ENCODE measurements around the gene C3orf18.
"Not testable (repeated sequence)": the region's sequence is repeated elsewhere in the genome, so short reads cannot be mapped to it uniquely, and the experiment has no call there.

C3orf18 gene

DNA sequence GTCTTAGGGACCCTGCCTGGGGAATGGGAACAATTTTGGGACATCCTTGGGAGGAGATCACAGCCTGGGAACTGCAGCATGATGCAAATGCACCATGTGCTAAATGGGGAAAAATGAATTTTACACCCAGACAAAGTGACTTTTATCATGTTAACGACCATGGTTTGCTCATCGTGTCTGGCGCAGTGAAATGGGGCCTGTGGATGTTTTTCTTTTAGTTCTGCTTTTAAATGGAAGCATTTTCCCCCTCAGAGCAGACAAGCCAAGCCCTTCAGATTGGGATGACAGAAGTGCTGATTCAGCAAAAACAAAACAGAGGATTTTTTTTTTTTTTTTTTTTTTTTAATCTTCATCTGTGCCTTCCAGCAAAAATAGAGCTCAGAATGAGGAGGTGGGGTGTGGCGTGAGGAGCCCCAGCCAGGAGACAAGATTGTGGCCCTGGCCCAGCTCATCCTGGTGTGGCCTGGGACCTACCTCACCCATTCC, 49.8 kb downstream of the C3orf18 start:
- CTCF ChIA-PET, result interaction anchor here (1.0 to 7.4 kb wide), 8 partner anchors 9 to 169 kb away, joined by 3 to 57 read pairs (median 11); partner anchors contain the start of genes CACNA2D2 and MAPKAPK3
- POLR2A ChIA-PET, result no interaction called here
- DNase-seq (ENCODE audit: low read depth, low spot score), result no peak
- TF ChIP-seq, protein P1, sequence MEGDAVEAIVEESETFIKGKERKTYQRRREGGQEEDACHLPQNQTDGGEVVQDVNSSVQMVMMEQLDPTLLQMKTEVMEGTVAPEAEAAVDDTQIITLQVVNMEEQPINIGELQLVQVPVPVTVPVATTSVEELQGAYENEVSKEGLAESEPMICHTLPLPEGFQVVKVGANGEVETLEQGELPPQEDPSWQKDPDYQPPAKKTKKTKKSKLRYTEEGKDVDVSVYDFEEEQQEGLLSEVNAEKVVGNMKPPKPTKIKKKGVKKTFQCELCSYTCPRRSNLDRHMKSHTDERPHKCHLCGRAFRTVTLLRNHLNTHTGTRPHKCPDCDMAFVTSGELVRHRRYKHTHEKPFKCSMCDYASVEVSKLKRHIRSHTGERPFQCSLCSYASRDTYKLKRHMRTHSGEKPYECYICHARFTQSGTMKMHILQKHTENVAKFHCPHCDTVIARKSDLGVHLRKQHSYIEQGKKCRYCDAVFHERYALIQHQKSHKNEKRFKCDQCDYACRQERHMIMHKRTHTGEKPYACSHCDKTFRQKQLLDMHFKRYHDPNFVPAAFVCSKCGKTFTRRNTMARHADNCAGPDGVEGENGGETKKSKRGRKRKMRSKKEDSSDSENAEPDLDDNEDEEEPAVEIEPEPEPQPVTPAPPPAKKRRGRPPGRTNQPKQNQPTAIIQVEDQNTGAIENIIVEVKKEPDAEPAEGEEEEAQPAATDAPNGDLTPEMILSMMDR (IDR thresholded peaks at IDR 0.05; ENCODE audit: insufficient read depth, low read length, missing control alignments), result no peak
- H3K4me3 ChIP-seq (ENCODE audit: low read depth, low read length), result no peak overlapping the region

DNA sequence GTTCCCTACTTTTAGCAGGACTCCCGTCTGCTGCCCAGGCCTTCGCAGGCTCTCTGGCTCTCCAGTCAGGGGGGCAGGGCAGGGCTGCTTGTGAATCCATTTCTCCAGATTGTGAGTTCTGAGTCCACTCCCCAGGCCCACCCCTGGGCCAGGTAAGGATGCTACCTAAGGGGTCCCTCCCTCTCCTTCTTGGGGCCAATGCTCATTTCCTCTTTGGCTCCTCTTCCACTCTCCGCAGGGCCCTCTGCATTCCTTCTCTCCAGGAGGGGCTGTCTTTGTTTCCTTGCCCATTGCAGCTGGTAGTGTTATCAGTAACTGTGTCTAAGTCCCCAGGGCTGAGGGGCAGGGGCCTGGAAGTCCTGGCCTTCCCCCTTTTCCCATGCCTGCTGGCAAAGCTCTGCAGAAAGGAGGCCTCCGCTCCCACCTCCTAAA, 51.1 kb downstream of the C3orf18 start:
- ChIA-PET CTCF (interaction anchor here (1.9 to 7.4 kb wide), 4 partner anchors 8 to 99 kb away, joined by 4 to 57 read pairs (median 32); partner anchors contain the start of genes CACNA2D2 and MAPKAPK3), POLR2A (no interaction called here)
- TF ChIP-seq, protein P1 (IDR thresholded peaks at IDR 0.05; ENCODE audit: insufficient read depth, low read length, missing control alignments), result no peak
- no peak overlapping the region for H3K4me3 ChIP-seq (ENCODE audit: low read depth, low read length)
- no peak for DNase-seq (ENCODE audit: low read depth, low spot score)

DNA sequence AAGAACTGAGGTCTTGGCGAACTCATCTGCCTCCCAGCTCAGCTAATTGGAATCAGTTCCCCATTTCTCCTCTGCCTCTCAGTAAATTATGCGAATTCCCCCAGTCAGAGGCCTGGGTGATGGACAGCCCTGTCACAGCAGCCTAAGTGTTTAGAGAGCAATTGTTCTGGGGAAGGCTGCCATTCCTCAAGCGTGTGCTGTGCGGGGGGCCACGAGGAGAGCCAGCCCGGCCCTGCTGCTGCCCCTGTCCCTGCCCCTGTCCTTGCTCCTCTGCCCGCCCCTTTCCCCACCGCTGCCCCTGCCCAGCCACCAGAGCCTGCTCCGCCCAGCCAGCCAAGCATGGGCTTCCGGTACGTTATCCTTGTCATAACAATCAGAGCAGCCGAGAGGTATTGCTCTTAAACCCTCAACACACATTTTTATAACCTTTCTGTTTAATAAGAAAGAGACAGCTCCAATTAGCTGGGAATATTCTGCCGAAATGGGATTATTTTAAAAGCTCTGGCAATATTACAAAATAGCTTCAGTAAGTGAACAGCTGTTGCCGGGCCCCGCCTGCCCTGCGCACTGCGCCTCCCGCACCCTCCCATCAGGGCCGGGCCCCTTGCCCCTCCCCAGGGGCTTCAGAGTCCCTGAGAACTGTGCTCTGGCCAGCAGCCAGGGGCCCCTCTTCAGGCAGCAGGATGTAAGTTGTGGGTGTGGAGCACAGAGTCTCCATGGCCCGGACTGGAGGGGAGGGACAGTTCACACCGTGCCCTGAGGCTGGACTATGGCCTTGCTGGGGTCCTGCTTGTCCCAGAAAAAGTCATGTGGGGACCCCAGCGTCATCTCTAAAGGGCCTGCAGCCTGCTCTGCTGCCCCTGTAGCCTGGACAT, 51.7 kb downstream of the C3orf18 start:
- DNase-seq (ENCODE audit: low read depth, low spot score), result no peak
- CTCF ChIA-PET, result interaction anchor here (1.1 to 7.4 kb wide), 4 partner anchors 8 to 99 kb away, joined by 4 to 57 read pairs (median 24); partner anchors contain the start of genes CACNA2D2 and MAPKAPK3
- TF ChIP-seq, protein P1 (IDR thresholded peaks at IDR 0.05; ENCODE audit: insufficient read depth, low read length, missing control alignments), result no peak
- H3K4me3 ChIP-seq (ENCODE audit: low read depth, low read length), result no peak overlapping the region
- POLR2A ChIA-PET, result no interaction called here

DNA sequence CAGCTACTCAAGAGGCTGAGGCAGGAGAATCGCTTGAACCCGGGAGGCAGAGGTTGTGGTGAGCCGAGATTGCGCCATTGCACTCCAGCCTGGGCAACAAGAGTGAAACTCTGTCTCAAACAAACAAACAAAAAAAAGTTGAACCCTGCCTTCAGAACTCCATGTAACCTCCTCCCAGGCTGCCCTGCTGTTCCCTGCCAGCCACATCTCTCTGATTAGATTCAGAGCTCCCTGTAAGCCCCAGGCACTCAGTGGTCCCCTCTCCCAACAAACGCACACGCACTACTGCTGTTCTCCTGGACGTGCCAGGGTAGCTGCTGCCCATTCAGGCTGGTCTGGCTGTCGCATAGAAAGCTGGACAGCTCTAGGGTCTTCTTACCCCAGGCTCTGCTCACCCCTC, 54.6 kb downstream of the C3orf18 start:
- POLR2A ChIA-PET, result not testable (repeated sequence)
- CTCF ChIA-PET, result interaction anchor here (1.0 to 7.4 kb wide), 3 partner anchors 11 to 102 kb away, joined by 3 to 57 read pairs (median 4); no protein-coding TSS in a partner anchor

DNA sequence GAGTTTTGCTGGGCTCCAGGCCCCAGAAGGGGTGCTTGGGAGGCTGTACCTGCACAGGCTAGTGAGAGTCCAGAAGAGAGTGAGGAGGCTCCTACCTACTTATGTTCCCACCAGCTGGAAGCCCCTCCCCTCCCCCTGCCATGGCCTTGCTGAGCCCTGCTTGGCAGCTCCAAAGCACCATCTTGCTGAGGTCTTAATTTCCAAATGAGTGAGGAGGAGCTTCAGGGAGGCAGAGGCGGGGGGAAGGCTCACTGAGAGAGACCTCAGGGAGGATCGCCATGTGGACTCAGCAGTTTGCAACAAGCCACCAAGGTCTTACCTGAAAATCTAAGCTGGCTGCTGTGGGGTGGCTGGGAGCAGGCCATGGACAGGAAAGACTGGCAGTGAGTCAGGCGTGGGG, 55.4 kb downstream of the C3orf18 start:
- CTCF ChIA-PET, result interaction anchor here (1.3 to 7.4 kb wide), 2 partner anchors 9 to 30 kb away, joined by 3 to 57 read pairs; no protein-coding TSS in a partner anchor
- TF ChIP-seq, protein P1 (IDR thresholded peaks at IDR 0.05; ENCODE audit: insufficient read depth, low read length, missing control alignments), result no peak
- H3K4me3 ChIP-seq (ENCODE audit: low read depth, low read length), result no peak overlapping the region
- POLR2A ChIA-PET, result no interaction called here
- no peak for DNase-seq (ENCODE audit: low read depth, low spot score)

More for the DNA sequence above, 54.6 kb downstream of the C3orf18 start:
- H3K4me3 ChIP-seq (ENCODE audit: low read depth, low read length); DNase-seq (ENCODE audit: low read depth, low spot score): not testable (repeated sequence)

DNA sequence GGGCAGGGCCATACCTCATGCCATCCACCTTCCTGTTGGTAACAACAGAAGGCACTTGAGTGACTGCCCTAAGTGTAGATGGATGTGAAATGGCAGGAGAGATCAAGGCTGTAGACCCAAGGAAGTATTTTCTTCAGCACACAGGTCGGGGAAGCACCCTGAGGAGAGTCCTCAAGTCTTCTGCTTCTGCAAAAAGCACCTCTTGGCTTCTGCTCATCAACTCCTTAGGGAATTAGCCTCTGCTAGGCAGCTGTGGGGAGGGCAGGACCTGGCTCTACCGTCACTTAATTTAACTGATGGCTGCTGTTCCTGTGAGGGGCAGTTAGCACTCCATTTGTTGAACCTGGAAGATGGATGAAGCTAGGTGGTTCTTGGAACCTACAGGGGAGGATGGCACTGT, 57.2 kb downstream of the C3orf18 start:
- POLR2A ChIA-PET, result no interaction called here
- CTCF ChIA-PET, result interaction anchor here (0.8 to 1.6 kb wide), 3 partner anchors 12 to 104 kb away, joined by 3 to 5 read pairs (median 3); no protein-coding TSS in a partner anchor
- TF ChIP-seq, protein P1 (IDR thresholded peaks at IDR 0.05; ENCODE audit: insufficient read depth, low read length, missing control alignments), result no peak
- DNase-seq (ENCODE audit: low read depth, low spot score), result no peak
- no peak overlapping the region for H3K4me3 ChIP-seq (ENCODE audit: low read depth, low read length)
